Activated naive CD4-positive, alpha-beta T cell treated with Interleukin-2 at 50 U/mL for 16 hours (primary cell): ENCODE results near the gene DNAH1.

ENCODE experiments used
- DNase-seq: peaks from one replicate; pipeline ENCODE4 v3.0.0-alpha.2; 2020

DNAH1 gene

GRCh38 chr3:52361454-52361853, 45.3 kb downstream of the DNAH1 start:
- no peak for DNase-seq

GRCh38 chr3:52361898-52362297, 45.8 kb downstream of the DNAH1 start:
- no peak for DNase-seq

DNA sequence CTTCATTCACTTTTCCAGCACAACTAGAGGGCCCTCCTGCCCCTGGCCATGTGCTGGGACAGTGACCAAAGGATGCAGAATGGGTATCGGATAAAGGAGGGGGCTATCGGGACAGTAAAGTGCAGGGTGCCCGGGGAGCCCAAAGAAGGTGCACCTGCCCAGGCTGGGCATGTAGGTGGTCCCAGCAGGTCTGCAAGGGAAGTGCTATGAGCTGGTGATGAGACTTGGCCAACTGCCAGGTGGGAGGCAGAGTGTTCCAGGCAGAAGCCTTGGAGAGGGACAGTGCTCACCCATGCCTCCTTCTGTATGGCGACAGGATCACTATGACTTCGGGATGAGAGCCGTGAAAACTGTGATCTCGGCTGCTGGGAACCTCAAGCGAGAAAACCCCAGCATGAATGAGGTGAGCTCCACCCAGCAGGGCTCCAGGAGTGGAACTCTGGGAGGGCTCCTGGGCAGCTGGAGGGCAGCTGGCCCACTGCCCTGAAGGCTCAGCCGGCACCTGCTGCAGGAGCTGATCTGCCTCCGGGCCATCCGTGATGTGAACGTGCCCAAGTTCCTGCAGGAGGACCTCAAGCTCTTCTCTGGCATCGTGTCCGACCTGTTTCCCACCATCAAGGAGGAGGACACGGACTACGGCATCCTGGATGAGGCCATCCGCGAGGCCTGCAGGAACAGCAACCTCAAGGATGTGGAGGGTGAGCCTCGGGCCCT, 48.4 kb downstream of the DNAH1 start:
- DNase-seq = no peak

DNA sequence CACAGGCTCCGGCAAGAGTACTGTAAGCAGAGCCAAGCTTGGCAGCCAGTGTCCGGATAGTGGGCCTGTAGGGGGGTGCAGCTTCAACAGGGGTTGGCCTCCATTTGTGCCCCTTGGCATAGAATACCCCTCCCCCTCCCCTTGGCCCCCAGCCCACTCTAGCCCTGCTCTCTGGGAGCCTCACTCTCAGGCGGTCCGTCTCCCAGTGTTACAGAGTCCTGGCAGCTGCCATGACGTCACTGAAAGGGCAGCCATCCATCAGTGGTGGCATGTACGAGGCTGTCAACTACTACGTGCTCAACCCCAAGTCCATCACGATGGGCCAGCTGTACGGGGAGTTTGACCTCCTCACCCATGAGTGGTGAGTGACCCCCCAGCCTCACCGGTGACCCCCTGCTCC, 50.4 kb downstream of the DNAH1 start:
- no peak for DNase-seq

GRCh38 chr3:52367891-52368880, 52.1 kb downstream of the DNAH1 start:
- DNase-seq = no peak

- no peak for DNase-seq
Observed at GRCh38 chr3:52370531-52370930, 54.4 kb downstream of the DNAH1 start.

GRCh38 chr3:52372822-52373504, 56.8 kb downstream of the DNAH1 start:
- peak; percentile 15 for DNase-seq

- DNase-seq = no peak
Observed at GRCh38 chr3:52373676-52374075, 57.6 kb downstream of the DNAH1 start.

DNA sequence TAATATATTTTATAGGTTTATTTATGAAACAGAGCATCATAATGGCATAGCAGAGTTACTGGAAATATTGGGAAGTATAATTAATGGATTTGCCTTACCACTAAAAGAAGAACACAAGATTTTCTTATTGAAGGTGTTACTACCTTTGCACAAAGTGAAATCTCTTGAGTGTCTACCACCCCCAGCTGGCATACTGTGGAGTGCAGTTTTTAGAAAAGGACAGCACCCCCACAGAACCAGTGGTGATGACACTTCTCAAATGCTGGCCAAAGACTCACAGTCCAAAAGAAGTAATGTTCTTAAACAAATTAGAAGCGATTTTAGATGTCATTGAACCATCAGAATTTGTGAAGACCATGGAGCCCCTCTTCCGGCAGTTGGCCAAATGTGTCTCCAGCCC, 58.1 kb downstream of the DNAH1 start:
- no peak for DNase-seq

DNA sequence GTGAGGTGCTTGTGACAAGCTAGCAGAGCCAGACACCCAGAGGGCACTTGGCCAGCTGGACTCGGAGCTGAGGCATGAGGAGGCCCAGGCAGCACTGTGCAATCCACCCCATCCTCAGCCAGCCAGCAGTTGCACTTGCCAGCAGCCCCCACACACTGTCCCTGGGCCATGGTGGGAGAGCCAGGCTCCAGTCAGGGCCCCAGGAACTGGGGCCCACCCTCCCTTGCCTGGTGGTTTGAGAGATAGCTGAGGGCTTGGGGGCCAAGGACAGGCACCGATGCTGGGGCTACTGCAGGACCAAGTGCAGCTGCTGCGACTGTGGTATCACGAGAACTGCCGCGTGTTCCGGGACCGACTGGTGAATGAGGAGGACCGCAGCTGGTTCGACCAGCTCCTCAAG, 63.5 kb downstream of the DNAH1 start:
- DNase-seq = no peak

DNA sequence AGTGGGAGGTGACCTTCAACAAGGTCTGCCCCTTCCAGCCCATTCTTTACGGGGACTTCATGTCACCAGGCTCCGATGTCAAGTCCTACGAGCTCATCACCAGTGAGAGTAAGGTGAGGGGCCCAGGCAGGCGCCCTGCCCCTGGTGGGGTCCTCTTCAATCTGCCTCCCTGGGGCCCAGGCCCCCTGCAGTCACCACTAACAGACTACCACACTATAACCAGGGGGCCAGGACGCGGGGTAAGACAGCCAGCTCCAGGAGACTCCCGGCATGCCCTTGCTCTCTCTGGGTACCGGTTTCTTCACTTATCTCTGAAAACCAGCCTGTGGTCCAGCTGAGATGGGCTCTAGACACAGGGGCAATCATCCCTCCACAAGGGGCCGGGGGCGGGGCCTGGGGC, 63.9 kb downstream of the DNAH1 start:
- DNase-seq = no peak

- DNase-seq = no peak
Observed at GRCh38 chr3:52381623-52382022, 65.5 kb downstream of the DNAH1 start.

GRCh38 chr3:52383446-52383845, 67.3 kb downstream of the DNAH1 start:
- no peak for DNase-seq

- no peak for DNase-seq
Observed at GRCh38 chr3:52384019-52384761, 68.1 kb downstream of the DNAH1 start.

DNA sequence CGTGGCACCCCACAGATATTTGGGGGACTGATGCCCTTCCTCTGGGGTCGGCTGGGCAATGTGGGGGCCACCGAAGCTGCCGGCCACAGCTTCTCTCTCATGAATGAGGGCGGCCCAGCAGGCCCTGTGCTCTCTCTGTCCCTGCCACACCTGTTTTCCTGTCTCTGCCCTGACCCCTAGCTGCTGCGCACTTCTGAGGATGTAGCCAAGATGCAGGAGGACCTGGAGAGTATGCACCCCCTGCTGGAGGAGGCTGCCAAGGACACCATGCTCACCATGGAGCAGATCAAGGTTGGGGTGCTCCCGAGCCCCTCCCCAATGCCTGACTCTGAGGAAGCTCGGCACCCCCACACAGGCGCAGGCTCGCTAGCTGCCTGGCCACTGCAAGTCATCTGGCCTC, 69.0 kb downstream of the DNAH1 start:
- no peak for DNase-seq

- DNase-seq = no peak
Observed at GRCh38 chr3:52387481-52387880, 71.4 kb downstream of the DNAH1 start.

GRCh38 chr3:52388348-52388821, 72.3 kb downstream of the DNAH1 start:
- DNase-seq = no peak

DNA sequence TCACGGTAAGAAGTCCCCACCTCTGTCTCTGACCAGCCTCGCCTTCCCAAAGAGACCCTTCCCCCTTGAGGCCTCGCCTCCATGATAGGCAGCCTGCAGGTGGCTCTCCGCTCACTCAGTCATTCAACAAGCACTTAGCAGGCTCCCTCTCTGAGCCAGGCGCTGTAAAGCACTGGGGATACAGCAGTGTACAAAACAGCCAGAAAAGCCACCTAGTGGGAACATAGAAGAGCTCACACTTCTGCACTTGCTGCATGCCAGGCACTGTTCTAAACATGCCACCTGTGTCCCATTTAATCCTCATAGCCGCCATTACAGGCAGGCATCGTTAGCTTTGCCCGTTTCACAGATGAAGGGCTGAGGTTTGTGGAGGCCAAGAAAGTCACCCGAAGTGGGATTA, 72.8 kb downstream of the DNAH1 start:
- no peak for DNase-seq

DNA sequence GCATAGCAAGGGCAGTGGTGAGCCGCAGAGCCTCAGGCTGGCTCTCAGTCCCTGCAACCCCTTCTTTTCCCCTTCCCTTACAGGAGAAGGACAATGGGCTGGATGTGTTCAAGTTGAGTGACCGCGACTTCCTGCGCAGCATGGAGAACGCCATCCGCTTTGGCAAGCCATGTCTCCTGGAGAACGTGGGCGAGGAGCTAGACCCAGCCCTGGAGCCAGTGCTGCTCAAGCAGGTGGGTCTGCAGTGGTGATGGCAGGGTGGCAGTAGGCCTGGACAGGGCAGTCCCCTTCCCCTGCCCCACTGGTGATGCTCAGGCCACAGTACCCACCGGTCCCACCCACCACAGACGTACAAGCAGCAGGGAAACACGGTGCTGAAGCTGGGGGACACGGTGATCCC, 75.0 kb downstream of the DNAH1 start:
- no peak for DNase-seq

- no peak for DNase-seq
Observed at GRCh38 chr3:52392216-52392930, 76.3 kb downstream of the DNAH1 start.

GRCh38 chr3:52393131-52393807, 77.2 kb downstream of the DNAH1 start:
- DNase-seq = no peak
